Bronchial epithelial cell (primary cell): ENCODE results near the gene CFAP100. TPM values are rescaled to one million over a fixed set of nuclear protein-coding genes. Genes with fewer than 3 reads are reported as not detected.
A peak's percentile ranks its signal among the peaks of the same experiment; 100 is the strongest.

Experiments used
- DNase-seq: peaks from one replicate; pipeline ENCODE4 v3.0.0-alpha.2; 2010; ENCODE audit warnings: low read depth
- FAIRE-seq: peaks from 2 replicates; lab custom pipeline; 2011; peaks lifted over from hg19 to GRCh38; lab: Jason Lieb, UNC
- H3K27me3 ChIP-seq: 2 replicates; pipeline ENCODE4 v1.5.1; 2011; ENCODE audit warnings: low read length; ENCODE audit not compliant: control insufficient read depth, insufficient read depth
- H3K36me3 ChIP-seq: 2 replicates; pipeline ENCODE4 v1.5.1; 2011; ENCODE audit warnings: low read length; ENCODE audit not compliant: control insufficient read depth, insufficient read depth
- H3K4me3 ChIP-seq: 2 replicates; pipeline ENCODE4 v1.5.1; 2011; ENCODE audit warnings: mild to moderate bottlenecking, low read depth, low read length, control low read depth
- CTCF ChIP-seq: IDR thresholded peaks from 2 replicates; pipeline ENCODE4 v1.5.1; 2011; ENCODE audit warnings: mild to moderate bottlenecking, moderate library complexity, low read length, control low read depth, inconsistent platforms; ENCODE audit not compliant: insufficient read depth, severe bottlenecking
- total RNA-seq: library from RNA; depleted of rRNA; stranded (reverse); fragments of >200 nt; gene quantifications from 2 replicates; pipeline ENCODE4 v1.2.1, GENCODE V29; 2014

The CFAP100 gene
- total RNA-seq, 1 donor from 2014 or later = not detected

- H3K27me3 ChIP-seq = peaks cover 20% of the 10 kb centered on the region
- no peak for DNase-seq
- TF ChIP-seq CTCF = no peak
- no peaks in the 10 kb centered on the region for H3K36me3 ChIP-seq
- no peak for FAIRE-seq
- H3K4me3 ChIP-seq = no peak overlapping the region
Measured at GRCh38 chr3:126417515-126417914, 22.8 kb downstream of the CFAP100 start.

GRCh38 chr3:126417981-126418530 lies 23.3 kb downstream of the CFAP100 start:
- no peaks in the 10 kb centered on the region for H3K36me3 ChIP-seq
- FAIRE-seq (no peak), DNase-seq (no peak)
- TF ChIP-seq CTCF = no peak
- H3K4me3 ChIP-seq = no peak overlapping the region
- H3K27me3 ChIP-seq = peaks cover 18% of the 10 kb centered on the region

GRCh38 chr3:126418661-126419131 lies 24.0 kb downstream of the CFAP100 start:
- H3K4me3 ChIP-seq = no peak overlapping the region
- H3K36me3 ChIP-seq = no peaks in the 10 kb centered on the region
- DNase-seq (no peak), FAIRE-seq (no peak)
- no peak for TF ChIP-seq CTCF
- peaks cover 18% of the 10 kb centered on the region for H3K27me3 ChIP-seq

- TF ChIP-seq CTCF = no peak
- DNase-seq (no peak), FAIRE-seq (no peak)
- Histone ChIP-seq H3K36me3 (no peaks in the 10 kb centered on the region), H3K4me3 (no peak overlapping the region), H3K27me3 (peaks cover 18% of the 10 kb centered on the region)
Measured at GRCh38 chr3:126419151-126419703, 24.5 kb downstream of the CFAP100 start.

- Histone ChIP-seq H3K36me3 (no peaks in the 10 kb centered on the region), H3K4me3 (no peak overlapping the region), H3K27me3 (peaks cover 15% of the 10 kb centered on the region)
- DNase-seq = peak; percentile 3
- FAIRE-seq = no peak
- no peak for TF ChIP-seq CTCF
Measured at GRCh38 chr3:126419886-126420786, 25.4 kb downstream of the CFAP100 start.
